Measurements from ENCODE around the gene CNDP2.

CNDP2 gene

DNA sequence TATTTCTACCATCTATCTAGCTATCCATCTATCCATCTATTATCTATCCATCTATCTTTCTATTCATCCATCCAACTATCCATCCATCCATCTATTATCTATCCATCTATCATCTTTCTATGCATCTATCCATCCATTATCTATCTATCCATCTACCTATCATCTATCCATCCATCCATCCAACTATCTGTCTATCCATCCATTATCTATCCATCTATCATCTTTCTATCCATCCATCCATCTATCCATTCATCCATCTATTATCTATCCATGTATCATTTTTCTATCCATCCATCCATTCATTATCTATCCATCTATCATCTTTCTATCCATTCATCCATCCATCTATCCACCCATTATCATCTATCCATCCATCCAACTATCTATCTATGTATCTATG is 76.9 kb downstream of the CNDP2 start:
- no peak for TF ChIP-seq ZBTB7A (IDR thresholded peaks at IDR 0.05; ENCODE audit: low read depth)
- TF ChIP-seq TAF1 (IDR thresholded peaks at IDR 0.05; ENCODE audit: low read depth) = no peak
- TF ChIP-seq EGR1 (IDR thresholded peaks at IDR 0.05) = no peak
- no peak for TF ChIP-seq CREB1 (IDR thresholded peaks at IDR 0.05; ENCODE audit: low read depth)
- TF ChIP-seq MAX (IDR thresholded peaks at IDR 0.05) = no peak
- TF ChIP-seq EP300 (IDR thresholded peaks at IDR 0.05; ENCODE audit: borderline replicate concordance) = no peak
- TF ChIP-seq REST (IDR thresholded peaks at IDR 0.05; ENCODE audit: low read depth) = no peak
- TF ChIP-seq FOXM1 (IDR thresholded peaks at IDR 0.05; ENCODE audit: borderline replicate concordance, low read depth) = no peak

Data from Ishikawa (cell line).